ENCODE measurements around the gene KLF13. TPM values are rescaled to one million over a fixed set of nuclear protein-coding genes. Genes with fewer than 3 reads are reported as not detected.

The KLF13 gene
- polyA plus RNA-seq, 1 donor (not counting 4 experiments of a cell fraction or from before 2014, with no cell fraction given), result 66.7 TPM

- Histone ChIP-seq H3K4me2 (ENCODE audit: control insufficient read depth, extremely low read depth, insufficient read depth, low read depth, low read length) (no peak overlapping the region), H3K27ac (ENCODE audit: control insufficient read depth, insufficient read depth, low read length) (no peak overlapping the region), H2AFZ (ENCODE audit: control insufficient read depth, low read length) (no peak overlapping the region), H3K9me3 (ENCODE audit: control insufficient read depth, low read depth, low read length) (no peaks in the 10 kb centered on the region), H3K9me1 (ENCODE audit: control insufficient read depth, extremely low read depth, insufficient read depth, low read length) (peaks cover 19% of the 10 kb centered on the region), H4K20me1 (ENCODE audit: control insufficient read depth, extremely low read depth, insufficient read depth, low read length) (peaks cover 45% of the 10 kb centered on the region), H3K4me1 (ENCODE audit: control insufficient read depth, extremely low read depth, insufficient read depth, low read length) (peaks cover 43% of the 10 kb centered on the region), H3K9ac (ENCODE audit: control insufficient read depth, extremely low read depth, insufficient read depth, low read length) (no peak overlapping the region), H3K79me2 (ENCODE audit: control insufficient read depth, insufficient read depth, low read length) (peaks cover 99% of the 10 kb centered on the region), H3K36me3 (ENCODE audit: control insufficient read depth in 2 of 2, extremely low read depth in 1 of 2, insufficient read depth in 2 of 2, low read length in 2 of 2) (peaks cover 5 to 9% of the 10 kb centered on the region in 2 experiments), H3K27me3 (ENCODE audit: control insufficient read depth, extremely low read depth, insufficient read depth, low read length) (no peaks in the 10 kb centered on the region), H3K4me3 (ENCODE audit: control insufficient read depth in 2 of 3, extremely low read depth in 1 of 3, insufficient read depth in 2 of 3, low read depth in 1 of 3, low read length in 3 of 3) (no peak overlapping the region)
- dilution Hi-C loops (cut with MboI; ENCODE audit: extremely low pct_ligation_motif_present, low sequenced_read_pairs), result no loop called here
- DNase-seq (ENCODE audit: low read depth, low spot score), result no peak
- TF ChIP-seq CTCF (optimal IDR thresholded peaks at IDR 0.05 in 1 of 3, IDR thresholded peaks at IDR 0.05 in 1 of 3, conservative IDR thresholded peaks at IDR 0.05 in 1 of 3; ENCODE audit: extremely low read depth in 1 of 3, insufficient read depth in 2 of 3, low read length in 3 of 3), result no peak
- TF ChIP-seq EZH2 (IDR thresholded peaks at IDR 0.05; ENCODE audit: low read length), result no peak
- FAIRE-seq, result no peak
Observed at GRCh38 chr15:31342781-31343626, 16.4 kb downstream of the KLF13 start.

GRCh38 chr15:31343831-31344230 lies 17.2 kb downstream of the KLF13 start:
- Histone ChIP-seq H3K9ac (ENCODE audit: control insufficient read depth, extremely low read depth, insufficient read depth, low read length) (no peak overlapping the region), H3K36me3 (ENCODE audit: control insufficient read depth in 2 of 2, extremely low read depth in 1 of 2, insufficient read depth in 2 of 2, low read length in 2 of 2) (peaks cover 5 to 9% of the 10 kb centered on the region in 2 experiments), H3K9me3 (ENCODE audit: control insufficient read depth, low read depth, low read length) (no peaks in the 10 kb centered on the region), H3K27ac (ENCODE audit: control insufficient read depth, insufficient read depth, low read length) (no peak overlapping the region), H2AFZ (ENCODE audit: control insufficient read depth, low read length) (no peak overlapping the region), H3K79me2 (ENCODE audit: control insufficient read depth, insufficient read depth, low read length) (peaks cover 99% of the 10 kb centered on the region), H4K20me1 (ENCODE audit: control insufficient read depth, extremely low read depth, insufficient read depth, low read length) (peaks cover 39% of the 10 kb centered on the region), H3K9me1 (ENCODE audit: control insufficient read depth, extremely low read depth, insufficient read depth, low read length) (peaks cover 15% of the 10 kb centered on the region), H3K4me3 (ENCODE audit: control insufficient read depth in 2 of 3, extremely low read depth in 1 of 3, insufficient read depth in 2 of 3, low read depth in 1 of 3, low read length in 3 of 3) (no peak overlapping the region), H3K27me3 (ENCODE audit: control insufficient read depth, extremely low read depth, insufficient read depth, low read length) (no peaks in the 10 kb centered on the region), H3K4me1 (ENCODE audit: control insufficient read depth, extremely low read depth, insufficient read depth, low read length) (peaks cover 35% of the 10 kb centered on the region), H3K4me2 (ENCODE audit: control insufficient read depth, extremely low read depth, insufficient read depth, low read depth, low read length) (no peak overlapping the region)
- no peak for TF ChIP-seq EZH2 (IDR thresholded peaks at IDR 0.05; ENCODE audit: low read length)
- TF ChIP-seq CTCF (optimal IDR thresholded peaks at IDR 0.05 in 1 of 3, IDR thresholded peaks at IDR 0.05 in 1 of 3, conservative IDR thresholded peaks at IDR 0.05 in 1 of 3; ENCODE audit: extremely low read depth in 1 of 3, insufficient read depth in 2 of 3, low read length in 3 of 3), result no peak
- DNase-seq (ENCODE audit: low read depth, low spot score), result no peak
- dilution Hi-C loops (cut with MboI; ENCODE audit: extremely low pct_ligation_motif_present, low sequenced_read_pairs), result no loop called here
- FAIRE-seq, result no peak
